NCI-H2081 treated with DMSO at 0.1 percent for 48 hours (cell line): Measurements from ENCODE around the gene TRAF5.
A peak's percentile ranks its signal among the peaks of the same experiment; 100 is the strongest.
"Not testable (repeated sequence)": the region's sequence is repeated elsewhere in the genome, so short reads cannot be mapped to it uniquely, and the experiment has no call there.

Experiments
- DNase-seq: peaks from one replicate; lab custom pipeline; 2025; lab: John Stamatoyannopoulos, UW

Gene TRAF5

GRCh38 chr1:211378844-211379243 lies 52.2 kb downstream of the TRAF5 start:
- no peak for DNase-seq

DNA sequence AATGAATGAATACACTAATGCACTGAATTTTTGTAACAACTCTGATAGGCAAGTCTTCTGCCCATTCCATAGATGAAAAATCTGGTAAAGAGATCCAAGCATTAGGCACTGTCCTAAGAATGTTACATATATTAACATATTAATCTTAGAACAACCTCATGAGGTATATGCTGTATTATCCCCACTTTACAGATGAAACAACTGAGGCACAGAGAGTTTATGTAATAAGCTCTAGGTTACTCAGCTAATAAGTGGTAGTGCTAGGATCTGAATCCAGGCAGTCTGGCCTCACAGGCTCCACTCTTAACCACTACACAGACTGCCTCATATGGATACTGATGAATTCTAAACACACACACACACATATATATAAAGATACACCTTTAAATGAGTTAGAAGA lies 52.8 kb downstream of the TRAF5 start:
- no peak for DNase-seq

GRCh38 chr1:211381481-211382181 lies 55.0 kb downstream of the TRAF5 start:
- DNase-seq, result no peak

- DNase-seq, result no peak
Measured at GRCh38 chr1:211382182-211382713, 55.6 kb downstream of the TRAF5 start.

DNA sequence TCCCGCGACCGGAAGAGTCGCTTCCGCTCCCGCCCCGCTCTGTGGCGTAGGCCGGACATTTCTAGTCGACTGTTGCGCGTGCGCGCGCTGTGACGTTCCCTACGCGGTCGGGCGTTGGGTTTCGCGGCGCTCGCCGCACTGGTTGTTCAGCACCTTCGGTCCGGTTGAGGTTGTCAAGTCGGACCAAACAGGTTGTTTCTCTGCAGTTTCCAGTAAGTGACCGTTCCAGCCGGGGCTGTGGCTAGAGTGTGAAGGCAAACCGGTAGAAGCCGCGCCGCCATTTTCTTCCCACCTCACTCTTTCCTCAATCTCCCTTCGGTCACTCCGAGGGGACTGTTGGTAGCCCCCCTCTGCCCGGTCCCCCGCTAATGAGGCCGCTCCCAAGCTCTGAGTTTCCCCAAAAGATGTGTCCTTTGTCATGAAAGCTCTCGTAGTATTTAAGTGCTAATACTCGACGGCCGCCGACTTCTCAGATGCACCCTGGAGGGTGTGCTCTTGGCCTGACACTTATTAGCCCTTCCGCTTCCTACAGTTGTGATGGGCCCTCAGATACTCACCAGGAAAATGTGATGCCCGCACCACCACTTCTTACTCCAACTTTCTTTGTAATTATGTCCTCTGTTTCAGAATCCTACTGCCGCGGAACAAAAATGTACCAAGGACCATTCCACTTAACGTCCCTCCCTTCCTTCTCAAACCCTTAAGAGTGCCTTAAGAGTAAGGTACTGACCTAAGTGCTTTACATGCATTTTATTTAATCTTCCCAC lies 56.3 kb downstream of the TRAF5 start:
- DNase-seq, result peak; percentile 71

- no peak for DNase-seq
Measured at GRCh38 chr1:211384524-211384923, 57.9 kb downstream of the TRAF5 start.

DNA sequence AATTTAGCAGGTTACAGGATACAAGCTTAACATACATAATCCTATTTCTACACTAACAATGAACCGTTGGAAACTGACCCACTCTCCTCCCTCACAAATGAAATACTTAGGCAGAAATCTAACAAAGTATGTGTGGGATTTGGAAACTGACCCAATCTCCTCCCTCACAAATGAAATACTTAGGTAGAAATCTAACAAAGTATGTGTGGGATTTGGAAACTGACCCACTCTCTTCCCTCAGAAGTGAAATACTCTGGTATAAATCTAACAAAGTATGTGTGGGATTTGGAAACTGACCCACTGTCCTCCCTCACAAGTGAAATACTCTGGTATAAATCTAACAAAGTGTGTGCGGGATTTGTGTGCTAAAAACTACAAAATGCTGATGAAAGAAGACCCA lies 60.3 kb downstream of the TRAF5 start:
- DNase-seq, result no peak

GRCh38 chr1:211390829-211391228 lies 64.2 kb downstream of the TRAF5 start:
- DNase-seq, result not testable (repeated sequence)

DNA sequence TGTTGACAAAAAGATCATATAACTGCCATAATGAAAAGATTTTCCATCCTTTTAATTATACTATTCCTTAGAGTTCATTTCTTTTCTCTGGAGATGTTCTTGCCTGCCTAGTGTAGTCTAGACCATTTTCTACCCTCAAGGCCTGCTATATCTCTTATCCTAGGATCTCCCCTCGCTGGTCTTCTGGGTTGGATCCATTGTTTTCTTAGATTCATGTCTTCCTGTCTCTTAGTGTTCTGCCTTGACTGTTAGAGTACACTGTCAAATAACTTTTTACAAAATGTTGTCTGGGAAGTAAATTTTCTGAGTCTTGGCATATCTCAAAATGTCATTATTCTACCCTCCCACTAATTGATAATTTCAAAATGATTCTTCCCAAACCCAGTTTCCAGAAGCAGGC lies 66.6 kb downstream of the TRAF5 start:
- no peak for DNase-seq

DNA sequence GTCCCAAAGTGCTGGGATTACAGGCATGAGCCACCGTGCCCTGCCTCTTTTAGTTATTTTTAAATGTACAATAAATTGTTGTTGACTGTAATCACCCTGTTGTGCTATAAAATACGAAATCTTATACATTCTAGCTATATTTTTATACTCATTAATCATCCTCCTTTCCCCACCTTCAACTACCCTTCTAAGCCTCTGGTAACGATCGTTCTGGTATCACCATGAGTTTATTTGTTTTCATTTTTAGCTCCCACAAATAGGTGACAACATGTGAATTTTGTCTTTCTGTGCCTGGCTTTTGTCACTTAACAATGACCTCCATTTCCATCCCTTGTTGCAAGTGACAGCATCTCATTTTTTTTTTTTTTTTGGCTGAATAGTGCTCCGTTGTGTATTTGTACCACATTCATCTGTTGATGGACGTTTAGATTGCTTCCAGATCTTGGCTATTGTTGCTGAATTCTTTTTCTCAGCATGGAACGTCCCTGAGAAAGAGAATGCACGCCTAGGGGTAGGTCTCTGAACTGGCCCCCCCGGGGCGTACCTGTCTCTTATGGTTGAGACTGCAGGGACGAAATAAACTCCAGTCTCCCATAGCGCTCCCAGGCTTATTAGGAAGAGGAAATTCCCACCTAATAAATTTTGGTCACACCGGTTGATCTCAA lies 71.8 kb downstream of the TRAF5 start:
- not testable (repeated sequence) for DNase-seq

DNA sequence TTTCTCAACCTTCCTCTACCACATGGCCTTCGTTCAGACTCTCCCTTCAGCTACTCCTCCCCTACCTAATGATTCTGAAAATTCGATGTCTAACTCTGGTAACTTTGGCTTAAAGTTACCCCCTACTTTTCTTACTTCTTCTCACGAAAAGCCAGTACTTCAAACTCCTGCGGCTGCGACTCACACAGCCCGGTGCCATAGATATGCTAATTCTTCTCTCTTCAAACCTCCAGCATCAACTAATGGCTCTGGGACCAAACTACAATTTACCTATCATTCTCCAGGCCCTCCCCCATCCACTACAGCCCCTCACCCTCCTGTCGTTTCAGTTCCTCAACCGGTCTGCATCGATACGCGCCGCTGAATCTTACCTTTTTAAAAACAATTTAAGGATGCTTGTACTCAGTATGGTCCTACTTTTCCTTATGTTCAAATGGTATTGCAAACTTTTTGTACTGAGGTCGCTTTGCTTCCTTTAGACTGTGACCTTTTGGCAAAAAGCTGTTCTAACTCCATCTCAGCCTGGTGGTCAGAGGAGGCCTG lies 73.3 kb downstream of the TRAF5 start:
- not testable (repeated sequence) for DNase-seq

GRCh38 chr1:211401751-211402150 lies 75.1 kb downstream of the TRAF5 start:
- not testable (repeated sequence) for DNase-seq

GRCh38 chr1:211406086-211406485 lies 79.5 kb downstream of the TRAF5 start:
- not testable (repeated sequence) for DNase-seq

DNA sequence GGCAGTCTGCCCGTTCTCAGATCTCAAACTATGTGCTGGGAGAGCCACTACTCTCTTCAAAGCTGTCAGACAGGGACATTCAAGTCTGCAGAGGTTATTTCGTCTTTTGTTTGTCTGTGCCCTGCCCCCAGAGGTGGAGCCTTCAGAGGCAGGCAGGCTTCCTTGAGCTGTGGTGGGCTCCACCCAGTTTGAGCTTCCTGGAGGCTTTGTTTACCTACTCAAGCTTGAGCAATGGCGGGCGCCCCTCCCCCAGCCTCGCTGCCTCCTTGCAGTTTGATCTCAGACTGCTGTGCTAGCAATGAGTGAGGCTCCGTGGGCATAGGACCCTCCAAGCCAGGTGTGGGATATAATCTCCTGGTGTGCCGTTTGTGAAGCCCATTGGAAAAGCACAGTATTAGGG lies 81.1 kb downstream of the TRAF5 start:
- not testable (repeated sequence) for DNase-seq

GRCh38 chr1:211411639-211412038 lies 85.0 kb downstream of the TRAF5 start:
- no peak for DNase-seq

GRCh38 chr1:211415700-211416099 lies 89.1 kb downstream of the TRAF5 start:
- no peak for DNase-seq

- not testable (repeated sequence) for DNase-seq
Measured at GRCh38 chr1:211416246-211416627, 89.6 kb downstream of the TRAF5 start.

DNA sequence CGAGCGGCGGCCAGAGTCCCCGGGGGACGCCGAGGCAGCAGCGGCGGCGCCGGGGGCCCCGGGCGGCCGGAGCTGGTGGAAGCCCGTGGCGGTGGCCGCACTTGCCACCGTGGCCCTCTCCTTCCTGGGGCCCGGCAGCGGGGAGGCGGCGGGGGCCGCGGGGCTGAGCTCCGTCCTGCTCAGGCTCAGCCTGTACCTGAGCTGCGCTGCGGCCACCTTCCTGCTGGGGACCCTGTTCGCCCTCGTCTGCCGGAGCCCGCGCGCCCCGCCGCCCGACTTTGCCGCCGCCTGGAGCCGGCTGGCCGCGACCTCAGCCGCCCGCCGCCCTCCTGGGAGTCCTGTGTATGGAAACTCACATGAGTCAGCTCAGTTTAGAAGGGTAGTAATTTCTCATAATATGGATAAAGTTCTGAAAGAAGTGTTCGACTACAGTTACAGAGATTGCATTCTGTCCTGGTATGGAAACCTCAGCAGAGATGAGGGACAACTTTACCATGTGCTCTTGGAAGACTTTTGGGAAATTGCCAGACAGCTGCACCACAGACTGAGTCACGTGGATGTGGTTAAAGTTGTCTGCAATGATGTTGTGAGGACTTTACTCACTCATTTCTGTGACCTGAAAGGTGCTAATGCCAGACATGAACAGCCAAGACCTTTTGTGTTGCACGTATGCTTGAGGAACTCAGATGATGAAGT lies 90.1 kb downstream of the TRAF5 start:
- not testable (repeated sequence) for DNase-seq

DNA sequence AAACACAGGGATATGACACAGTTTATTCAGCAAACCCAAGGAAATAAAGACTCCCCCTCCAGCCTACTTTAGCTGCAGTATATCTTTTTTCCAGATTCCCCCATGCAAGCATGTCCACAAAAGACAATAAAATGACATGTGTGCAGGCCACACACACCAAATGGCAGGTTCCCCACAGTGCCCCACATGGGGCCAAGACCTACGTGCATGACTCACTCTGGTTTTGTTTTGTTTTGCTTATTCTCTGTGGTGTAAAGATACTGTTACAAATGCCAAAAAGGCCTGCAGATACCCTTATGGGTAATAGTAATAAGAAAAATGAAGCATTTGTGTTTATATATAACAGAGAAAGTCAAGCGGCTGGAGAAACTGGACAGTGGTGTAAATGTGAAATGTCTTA lies 93.8 kb downstream of the TRAF5 start:
- DNase-seq, result no peak

DNA sequence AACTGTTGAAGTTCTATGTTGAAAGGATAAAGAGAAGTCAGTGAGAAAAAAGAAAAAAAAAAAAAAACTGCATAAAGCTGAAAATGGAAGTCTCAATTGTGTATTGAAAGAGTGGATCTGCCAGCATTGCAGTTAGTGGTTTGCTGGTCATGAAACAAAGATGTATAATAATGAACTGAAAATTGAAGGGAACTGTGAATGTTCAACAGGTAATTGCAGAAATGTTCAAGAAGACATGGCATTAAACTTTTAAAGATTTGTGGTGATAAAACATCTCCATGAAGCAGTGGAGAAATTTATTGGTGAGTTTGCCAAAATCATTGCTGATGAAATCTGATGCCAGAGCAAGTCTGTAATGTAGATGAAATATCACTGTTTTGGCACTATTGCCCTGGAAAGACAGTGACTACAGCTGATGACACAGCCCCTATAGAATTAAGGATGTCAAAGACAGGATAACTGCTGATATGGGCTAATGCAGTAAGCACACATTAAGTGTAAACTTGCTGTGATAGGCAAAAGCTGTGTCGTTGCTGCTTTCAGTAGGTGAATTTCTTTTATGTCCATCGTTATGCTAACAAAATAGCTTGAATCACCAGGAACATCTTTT lies 94.3 kb downstream of the TRAF5 start:
- DNase-seq, result no peak

DNA sequence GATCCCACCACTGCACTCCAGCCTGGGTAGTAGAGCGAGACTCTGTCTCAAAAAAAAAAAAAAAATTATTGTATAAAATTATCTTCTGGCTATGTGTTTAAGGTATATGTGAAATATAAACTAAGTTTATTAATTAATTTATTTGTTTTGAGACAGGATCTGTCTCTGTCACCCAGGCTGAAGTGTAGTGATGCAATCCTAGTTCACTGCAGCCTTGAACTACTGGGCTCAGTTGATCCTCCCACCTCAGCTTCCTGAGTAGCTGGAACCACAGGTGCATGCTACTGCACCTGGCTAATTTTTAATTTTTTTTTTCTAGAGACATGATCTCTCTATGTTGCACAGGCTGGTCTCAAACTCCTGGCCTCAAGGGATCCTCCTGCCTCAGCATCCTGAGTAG lies 97.4 kb downstream of the TRAF5 start:
- no peak for DNase-seq
